HepG2 (cell line): ENCODE measurements around the gene FKBP8. TPM values are rescaled to one million over a fixed set of nuclear protein-coding genes. Genes with fewer than 3 reads are reported as not detected.

Experiments
- ATAC-seq: fragments of 200-7000 bp; cut with Tn5 transposase; 3 replicates; pipeline ENCODE4 v1.9.1; 2020; ENCODE audit warnings: mild to moderate bottlenecking, moderate library complexity
- BruUV-seq: library from RNA; stranded (reverse); fragments of 400-500 nt; replicated peaks from 2 replicates; lab custom pipeline; 2021; lab: Mats Ljungman, UMichigan
- CTCF ChIA-PET: fragments of 300-600 bp; formaldehyde crosslinking; extraction: SDS; loops from one replicate; lab custom pipeline; 2021; ENCODE audit warnings: low total read pairs, inconsistent platforms, low intra/inter-chr PET ratio; lab: Yijun Ruan, JAX
- POLR2A ChIA-PET: fragments of 350-600 bp; sonication (Branson Sonifier 250); formaldehyde crosslinking; loops from one replicate; lab custom pipeline; 2020; ENCODE audit warnings: antibody characterized with exemption, inconsistent platforms; lab: Yijun Ruan, JAX
- DNase-seq: peaks from one replicate; pipeline ENCODE4 v3.0.0-alpha.2; 2015; ENCODE audit warnings: low spot score
- FAIRE-seq: peaks from 3 replicates; lab custom pipeline; 2011; peaks lifted over from hg19 to GRCh38; lab: Jason Lieb, UNC
- H2AFZ ChIP-seq: one replicate; pipeline ENCODE4 v1.6.1; 2011; ENCODE audit warnings: low read length, inconsistent platforms
- H3K27ac ChIP-seq: fragments of 300-600 bp; 3 replicates; pipeline ENCODE4 v1.8.0; 2011; ENCODE audit warnings: mixed run types, mild to moderate bottlenecking, mixed read lengths, low read length, inconsistent platforms; ENCODE audit not compliant: insufficient read depth; ENCODE audit errors: extremely low read length
- H3K27me3 ChIP-seq, 2 experiments: fragments of 200-600 bp in 1 of 2; 2 replicates in 1 of 2; 3 replicates in 1 of 2; pipeline versions ENCODE4 v1.6.0 to v1.8.0; 2011; ENCODE audit warnings: low read length in 2 of 2, mild to moderate bottlenecking in 2 of 2, moderate library complexity in 2 of 2, inconsistent platforms in 1 of 2; ENCODE audit not compliant: insufficient read depth in 2 of 2, control insufficient read depth in 1 of 2
- H3K36me3 ChIP-seq, 2 experiments: fragments of 200-600 bp in 1 of 2; replicated peaks in 1 of 2; 2 replicates in 1 of 2; 3 replicates in 1 of 2; pipeline versions ENCODE4 v1.5.1 to v1.8.0; 2011; ENCODE audit warnings: low read length in 2 of 2, inconsistent platforms in 1 of 2; ENCODE audit not compliant: insufficient read depth in 2 of 2, control insufficient read depth in 1 of 2
- H3K4me1 ChIP-seq: 2 replicates; pipeline ENCODE4 v1.5.1; 2012; ENCODE audit warnings: low read length, inconsistent platforms; ENCODE audit not compliant: insufficient read depth
- H3K4me2 ChIP-seq: 2 replicates; pipeline ENCODE4 v1.6.0; 2011; ENCODE audit warnings: low read depth, low read length, inconsistent platforms
- H3K4me3 ChIP-seq, 3 experiments: fragments of 200-600 bp in 1 of 3; sonication (generic), shearing (Covaris generic) in 1 of 3; replicated peaks in 1 of 3; 2 replicates each; pipeline ENCODE4 v1.5.1; 2011 to 2016; ENCODE audit warnings: low read length in 3 of 3, inconsistent platforms in 2 of 3, low read depth in 2 of 3, mild to moderate bottlenecking in 2 of 3, control low read depth in 1 of 3, mixed read lengths in 1 of 3; ENCODE audit not compliant: insufficient read depth in 1 of 3
- H3K79me2 ChIP-seq: one replicate; pipeline ENCODE4 v1.6.1; 2011; ENCODE audit warnings: low read length, inconsistent platforms; ENCODE audit not compliant: insufficient read depth
- H3K9ac ChIP-seq: 2 replicates; pipeline ENCODE4 v1.6.0; 2011; ENCODE audit warnings: mild to moderate bottlenecking, low read depth, low read length, inconsistent platforms; ENCODE audit not compliant: insufficient read depth
- H3K9me3 ChIP-seq: 2 replicates; pipeline ENCODE4 v1.5.1; 2012; ENCODE audit warnings: mild to moderate bottlenecking, low read length
- H4K20me1 ChIP-seq: 2 replicates; pipeline ENCODE4 v1.6.0; 2011; ENCODE audit warnings: inconsistent platforms, mild to moderate bottlenecking, low read length, moderate library complexity; ENCODE audit not compliant: insufficient read depth
- ADNP ChIP-seq: sonication (generic); formaldehyde crosslinking; IDR thresholded peaks from 2 replicates; pipeline ENCODE4 v1.4.0; 2020; ENCODE audit warnings: missing genetic modification reagents
- ATF3 ChIP-seq: sonication (generic); formaldehyde crosslinking; IDR thresholded peaks from 2 replicates; pipeline ENCODE4 v1.4.0; 2020; ENCODE audit warnings: missing genetic modification reagents
- NKX3-1 ChIP-seq: sonication (generic); formaldehyde crosslinking; IDR thresholded peaks from 2 replicates; pipeline ENCODE4 v1.5.0; 2020; ENCODE audit warnings: missing genetic modification reagents
- PCBP1 ChIP-seq: fragments of 200-400 bp; formaldehyde crosslinking; IDR thresholded peaks from 2 replicates; pipeline ENCODE4 v1.6.1; 2017; ENCODE audit warnings: mild to moderate bottlenecking, low read depth, low read length, borderline replicate concordance
- ZNF142 ChIP-seq: sonication (generic); formaldehyde crosslinking; IDR thresholded peaks from 2 replicates; pipeline ENCODE4 v1.4.0; 2020; ENCODE audit warnings: missing genetic modification reagents
- ZNF326 ChIP-seq: sonication (generic); formaldehyde crosslinking; IDR thresholded peaks from 2 replicates; pipeline ENCODE4 v1.4.0; 2020; ENCODE audit warnings: missing genetic modification reagents, borderline replicate concordance
- ZNF629 ChIP-seq: sonication (generic); formaldehyde crosslinking; conservative IDR thresholded peaks from 2 replicates; pipeline ENCODE4 v1.5.0; 2020; ENCODE audit warnings: missing genetic modification reagents
- WGBS: methylation state at CpG from one replicate; pipeline ENCODE4 v1.1.6; 2017; ENCODE audit warnings: low lambda C conversion rate; 5-methylcytosine and 5-hydroxymethylcytosine counted together
- in situ Hi-C: cut with HindIII; loops from 2 replicates; pipeline ENCODE4 v1.10.0; 2017; ENCODE audit warnings: low pct_unique_long_range_greater_than_20kb; ENCODE audit not compliant: extremely low pct_ligation_motif_present
- intact Hi-C: fragments of 100-400 bp; cut with micrococcal nuclease; formaldehyde crosslinking; loops from one replicate; pipeline ENCODE4 v1.10.0; 2022; ENCODE audit not compliant: unreplicated experiment
- polyA plus RNA-seq, 8 experiments: library from polyadenylated mRNA; depleted of rRNA in 3 of 8; stranded (reverse) in 7 of 8; unstranded in 1 of 8; fragments of >200 nt; fragmentation: Illumina TruSeq in 4 of 8; extraction: Trizol in 4 of 8; gene quantifications; 2 replicates each; pipeline versions ENCODE4 v1.2.1 to v1.2.3, GENCODE V29; 2011 to 2016; ENCODE audit warnings: low read depth in 4 of 8, missing spikeins in 1 of 8, mixed read lengths in 1 of 8; ENCODE audit not compliant: insufficient read depth in 1 of 8
- total RNA-seq, 5 experiments: library from RNA; depleted of rRNA; stranded (reverse); fragments of >200 nt; fragmentation: Illumina TruSeq; extraction: Trizol; gene quantifications; 2 replicates each; pipeline ENCODE4 v1.2.3, GENCODE V29; 2016; ENCODE audit warnings: low read depth in 1 of 5
- TF ChIP-seq, protein P1 (sequence below): sonication (generic); formaldehyde crosslinking; IDR thresholded peaks from 2 replicates; pipeline ENCODE4 v1.5.0; 2020; ENCODE audit warnings: mild to moderate bottlenecking, missing genetic modification reagents

The FKBP8 gene
- total and polyA plus RNA-seq, 2 of the 13 experiments (the other 11 are each of a cell fraction or from before 2014, with no cell fraction given) = 81.7 to 93.9 TPM

DNA sequence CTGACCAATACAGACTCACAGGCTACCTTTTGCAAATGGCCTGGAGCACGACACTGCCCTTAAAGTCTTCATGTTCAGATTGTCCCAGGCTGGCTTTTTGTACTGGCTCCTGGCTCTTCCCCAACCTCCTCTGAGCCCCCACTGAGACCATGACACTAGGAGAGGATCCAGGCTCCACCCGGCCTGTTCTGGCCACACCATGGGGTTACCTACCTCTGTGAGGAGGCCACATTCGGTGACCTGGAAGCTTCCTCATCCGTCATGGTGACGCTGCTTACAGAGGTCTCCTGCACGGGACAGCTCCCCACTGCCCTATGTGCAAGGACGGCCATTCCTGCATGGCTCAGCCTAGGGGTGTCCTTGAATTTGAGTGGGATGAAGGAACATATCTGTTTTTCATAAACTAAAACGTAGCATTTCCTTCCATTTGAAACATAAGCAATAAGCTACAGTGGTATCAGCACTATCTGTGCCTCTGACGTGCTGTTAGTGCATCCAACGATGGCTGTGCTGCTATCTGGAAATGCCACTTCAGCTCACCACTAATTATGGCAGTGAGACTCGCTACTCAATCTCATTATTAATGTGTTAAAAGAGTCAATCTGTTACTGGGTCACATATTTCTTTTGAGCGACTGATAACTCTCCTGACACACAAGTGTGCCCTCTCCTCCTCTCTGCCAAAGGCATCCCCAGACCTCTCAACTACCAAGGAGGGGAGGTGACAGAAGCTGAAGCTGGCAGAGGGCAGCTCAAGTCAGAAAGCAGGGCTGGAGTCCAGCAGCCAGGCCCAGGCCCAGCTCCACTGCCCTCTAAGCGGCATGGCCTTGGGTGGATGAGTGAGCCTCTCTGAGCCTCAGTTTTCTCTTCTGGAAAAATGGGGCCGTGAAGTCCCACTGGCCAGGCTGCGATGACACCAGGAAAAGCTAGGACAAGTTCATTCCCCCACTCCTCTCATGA, 51.1 kb downstream of the FKBP8 start:
- FAIRE-seq = no peak
- intact Hi-C loops (no loop called here), in situ Hi-C loops (no loop called here)
- no TSS peak for BruUV-seq
- WGBS = 94% methylated on average over 15 of the region's 15 CpGs
- Histone ChIP-seq H3K27ac (no peak overlapping the region), H2AFZ (no peak overlapping the region), H3K4me3 (no peak overlapping the region), H3K4me2 (no peak overlapping the region), H4K20me1 (peaks cover 91% of the 10 kb centered on the region), H3K79me2 (peaks cover 86% of the 10 kb centered on the region), H3K27me3 (no peaks in the 10 kb centered on the region), H3K9ac (no peak overlapping the region), H3K9me3 (no peaks in the 10 kb centered on the region), H3K36me3 (peaks cover 0 to 1% of the 10 kb centered on the region in 2 experiments; a peak in 3 of 5 replicates), H3K4me1 (peaks cover 64% of the 10 kb centered on the region)
- ATAC-seq = no peak
- ChIA-PET POLR2A (interaction anchor here (1.3 to 2.3 kb wide), 2 partner anchors 23 to 26 kb away, joined by 3 to 6 read pairs; no protein-coding TSS in a partner anchor), CTCF (no interaction called here)
- TF ChIP-seq, protein P1, sequence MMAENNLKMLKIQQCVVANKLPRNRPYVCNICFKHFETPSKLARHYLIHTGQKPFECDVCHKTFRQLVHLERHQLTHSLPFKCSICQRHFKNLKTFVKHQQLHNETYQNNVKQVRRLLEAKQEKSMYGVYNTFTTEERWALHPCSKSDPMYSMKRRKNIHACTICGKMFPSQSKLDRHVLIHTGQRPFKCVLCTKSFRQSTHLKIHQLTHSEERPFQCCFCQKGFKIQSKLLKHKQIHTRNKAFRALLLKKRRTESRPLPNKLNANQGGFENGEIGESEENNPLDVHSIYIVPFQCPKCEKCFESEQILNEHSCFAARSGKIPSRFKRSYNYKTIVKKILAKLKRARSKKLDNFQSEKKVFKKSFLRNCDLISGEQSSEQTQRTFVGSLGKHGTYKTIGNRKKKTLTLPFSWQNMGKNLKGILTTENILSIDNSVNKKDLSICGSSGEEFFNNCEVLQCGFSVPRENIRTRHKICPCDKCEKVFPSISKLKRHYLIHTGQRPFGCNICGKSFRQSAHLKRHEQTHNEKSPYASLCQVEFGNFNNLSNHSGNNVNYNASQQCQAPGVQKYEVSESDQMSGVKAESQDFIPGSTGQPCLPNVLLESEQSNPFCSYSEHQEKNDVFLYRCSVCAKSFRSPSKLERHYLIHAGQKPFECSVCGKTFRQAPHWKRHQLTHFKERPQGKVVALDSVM (CRISPR knock-in tag) = no peak
- TF ChIP-seq PCBP1 (no peak), ZNF629 (peak; percentile 57)
- no peak for DNase-seq

- peaks cover 0 to 1% of the 10 kb centered on the region in 2 experiments; a peak in 3 of 5 replicates for H3K36me3 ChIP-seq
- H3K79me2 ChIP-seq = peaks cover 86% of the 10 kb centered on the region
- in situ Hi-C loops = no loop called here
- BruUV-seq = no TSS peak
- intact Hi-C loops = no loop called here
- peaks cover 89% of the 10 kb centered on the region for H4K20me1 ChIP-seq
- H3K4me2 ChIP-seq = no peak overlapping the region
- CTCF ChIA-PET = no interaction called here
- FAIRE-seq (no peak), ATAC-seq (no peak), DNase-seq (no peak)
- H3K27ac ChIP-seq = no peak overlapping the region
- H3K9ac ChIP-seq = no peak overlapping the region
- POLR2A ChIA-PET = no interaction called here
- WGBS = 98% methylated on average over 6 of the region's 6 CpGs
- H3K4me1 ChIP-seq = peaks cover 61% of the 10 kb centered on the region
- H3K9me3 ChIP-seq = no peaks in the 10 kb centered on the region
- no peak overlapping the region for H3K4me3 ChIP-seq
- H3K27me3 ChIP-seq = no peaks in the 10 kb centered on the region
- no peak overlapping the region for H2AFZ ChIP-seq
- TF ChIP-seq ZNF142 (CRISPR knock-in tag) (no peak), ATF3 (no peak), ZNF326 (CRISPR knock-in tag) (no peak), ADNP (CRISPR knock-in tag) (no peak), NKX3-1 (CRISPR knock-in tag) (no peak)
Measured at GRCh38 chr19:18490728-18491127, 52.6 kb downstream of the FKBP8 start.
